HG03045 (cell line): Measurements from ENCODE around the gene ESRRB.

Experiments used
- ATAC-seq: cut with Tn5 transposase; IDR thresholded peaks from one replicate; pipeline ENCODE4 v1.9.1; 2021; ENCODE audit warnings: mild to moderate bottlenecking, moderate library complexity; ENCODE audit not compliant: unreplicated experiment

Gene ESRRB

DNA sequence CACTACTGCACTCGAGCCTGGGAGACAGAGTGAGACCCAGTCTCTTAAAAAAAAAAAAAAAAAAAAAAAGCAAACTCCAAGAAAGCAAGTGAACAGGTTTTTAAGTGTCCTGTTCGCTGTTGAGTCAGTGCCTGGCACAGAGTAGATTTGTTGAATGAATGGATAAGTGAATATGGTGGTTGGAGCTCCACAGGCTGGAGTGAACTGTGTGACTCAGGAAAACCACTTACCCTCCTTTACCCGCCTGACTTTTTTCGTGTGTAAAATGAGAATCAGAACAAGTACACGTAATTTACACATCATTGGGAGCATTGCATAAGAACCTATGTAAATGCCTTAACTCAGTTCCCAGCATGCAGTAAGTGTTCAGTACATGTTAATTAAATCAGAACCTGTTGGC is 24.0 kb upstream of the ESRRB start:
- no peak for ATAC-seq

DNA sequence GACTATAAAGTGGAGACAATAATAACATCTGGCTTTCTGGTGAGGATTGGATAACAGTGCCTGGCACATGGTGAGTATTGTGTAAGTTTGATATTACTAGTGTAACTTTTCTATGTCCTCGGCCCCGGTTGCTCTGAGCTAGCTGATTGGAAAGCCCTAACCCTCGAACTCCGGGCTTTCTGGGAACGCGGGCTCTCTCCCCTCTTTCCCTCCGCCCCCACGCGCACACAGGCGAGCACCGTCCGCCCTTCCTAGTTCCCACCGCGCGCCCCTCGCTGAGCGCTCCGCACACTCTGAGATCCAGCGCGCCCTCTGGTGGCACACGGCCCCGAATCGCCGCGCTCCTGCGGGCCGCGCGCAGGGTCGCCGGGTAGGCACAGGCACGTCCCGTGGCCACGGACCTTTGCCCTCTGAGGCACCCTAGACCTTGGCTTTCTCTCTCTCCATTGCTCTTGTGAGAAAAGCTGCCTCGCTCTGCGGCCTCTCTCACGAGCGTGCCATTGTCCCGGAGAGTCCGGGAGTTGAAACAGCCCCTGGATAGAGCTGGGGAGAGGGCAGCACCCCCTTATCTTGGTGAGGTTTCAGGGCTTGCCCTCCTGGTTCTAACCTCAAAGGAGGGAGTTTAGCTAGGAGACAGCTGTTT is 23.2 kb upstream of the ESRRB start:
- ATAC-seq, result peak; percentile 49

DNA sequence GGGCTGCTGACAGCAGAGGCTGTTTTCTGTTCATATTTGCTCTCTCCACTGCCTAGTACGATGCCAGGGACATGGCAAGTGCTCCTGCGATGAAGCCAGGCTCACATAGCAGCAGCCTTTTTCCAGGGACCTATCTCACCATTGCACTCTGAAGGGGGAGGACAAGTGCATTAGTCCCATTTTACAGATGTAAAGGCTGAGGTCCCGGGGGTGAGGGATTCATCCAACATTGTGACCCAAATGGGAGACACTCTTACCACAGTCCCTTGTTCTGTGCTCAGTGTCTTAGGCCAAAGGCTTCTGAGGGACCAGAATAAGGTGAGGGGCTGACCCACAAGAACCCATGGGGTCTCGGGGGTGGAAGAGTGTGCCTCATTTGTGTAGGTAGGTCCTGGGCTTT is 21.6 kb upstream of the ESRRB start:
- ATAC-seq, result no peak

DNA sequence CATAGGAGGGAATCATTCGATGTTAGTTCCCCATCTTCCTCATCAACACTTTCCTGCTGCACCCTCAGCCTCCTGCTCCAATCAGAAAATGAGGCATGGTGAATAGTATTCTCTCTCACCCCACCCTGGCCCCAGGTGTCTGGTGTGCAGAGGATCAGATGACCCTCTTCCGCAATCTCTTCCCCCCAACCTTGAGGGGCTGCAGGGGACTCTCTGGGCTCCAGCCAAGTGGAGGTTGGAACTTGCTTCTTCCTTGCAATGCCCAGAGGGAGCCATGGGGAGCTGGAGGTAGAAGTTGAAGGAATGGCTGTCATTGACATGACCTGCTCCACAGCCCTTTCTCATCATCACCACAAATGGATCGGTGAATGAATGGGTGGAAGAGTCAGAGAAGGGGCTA is 20.2 kb upstream of the ESRRB start:
- no peak for ATAC-seq

DNA sequence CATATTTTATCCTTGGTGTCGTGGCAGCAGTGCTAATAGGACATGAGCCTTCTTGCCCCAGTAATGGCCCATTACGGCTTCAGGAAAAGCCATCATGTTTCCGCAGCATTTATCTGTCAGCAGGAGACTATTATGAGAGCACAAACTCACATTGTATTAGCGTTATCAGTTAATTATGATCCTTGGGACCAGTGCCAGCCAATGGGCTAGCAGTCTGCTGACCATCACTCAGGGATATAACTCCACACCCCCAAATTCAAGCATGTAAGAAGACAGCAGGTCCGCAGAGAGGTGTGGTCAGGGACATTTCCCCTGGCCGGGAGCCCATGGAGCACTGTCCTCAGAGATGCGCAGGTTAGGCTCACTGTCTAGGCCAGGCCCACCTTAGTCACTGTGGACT is 4.9 kb upstream of the ESRRB start:
- no peak for ATAC-seq

DNA sequence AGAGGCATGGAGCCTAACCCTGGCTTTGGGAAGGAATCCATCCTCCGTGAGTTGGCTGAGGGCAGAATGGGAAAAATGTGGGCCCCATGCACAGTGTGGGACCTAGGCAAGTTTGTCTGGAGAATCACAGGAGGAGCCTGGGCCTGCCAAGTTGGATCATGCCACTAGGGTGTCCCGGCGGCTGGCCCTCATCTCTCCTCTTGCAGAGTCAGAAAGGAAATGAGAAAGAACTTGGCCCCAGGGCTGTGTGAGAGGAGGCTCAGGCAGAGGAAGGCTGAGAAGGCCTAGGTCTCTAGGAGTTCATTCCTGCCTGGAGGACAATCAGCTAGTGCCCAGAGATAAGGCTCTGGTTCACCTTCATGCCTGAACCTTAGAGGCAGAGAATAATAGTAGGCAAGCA is 2.5 kb upstream of the ESRRB start:
- no peak for ATAC-seq

DNA sequence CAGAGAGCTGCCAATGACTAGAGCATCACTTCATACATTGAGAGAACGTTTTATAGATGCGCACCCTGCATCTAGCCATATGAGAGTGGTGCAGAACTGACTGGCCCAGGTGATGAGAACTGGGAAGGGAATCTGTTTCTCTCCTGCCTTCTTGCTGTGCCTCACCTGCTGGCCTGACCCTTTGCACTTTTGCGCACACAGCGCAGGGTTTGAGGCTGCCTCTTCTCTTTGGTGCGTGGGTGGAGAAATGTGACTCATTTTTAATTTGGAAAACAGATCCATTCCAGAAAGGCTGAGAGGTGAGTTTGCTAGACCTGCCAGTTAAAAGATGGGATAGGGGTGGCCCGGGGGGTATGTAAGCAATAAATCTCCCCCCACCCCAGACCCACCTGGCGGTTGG is 453 bp upstream of the ESRRB start:
- no peak for ATAC-seq

DNA sequence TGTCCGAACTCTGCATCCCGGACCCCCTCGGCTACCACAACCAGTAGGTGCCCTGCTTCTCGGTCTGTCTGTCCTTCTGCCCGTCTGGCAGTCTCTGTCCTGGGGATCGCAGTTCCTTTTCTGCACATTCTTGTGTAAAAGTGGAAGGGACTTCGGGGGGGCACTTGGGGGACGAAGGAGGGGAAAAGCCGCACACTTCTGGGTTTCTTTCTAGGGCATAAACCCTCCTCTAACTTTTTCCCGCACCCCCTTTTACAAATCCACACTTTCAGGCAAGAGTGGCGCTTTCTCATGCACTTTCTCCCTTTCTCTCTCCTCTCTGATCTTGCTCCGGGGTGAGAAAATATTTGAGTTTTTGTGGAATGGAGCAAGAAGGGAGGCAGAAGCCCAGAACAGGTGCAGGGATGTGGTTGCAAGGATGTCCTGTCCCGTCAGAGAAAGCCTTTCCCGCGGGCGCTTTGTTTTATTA is 506 bp downstream of the ESRRB start:
- no peak for ATAC-seq

DNA sequence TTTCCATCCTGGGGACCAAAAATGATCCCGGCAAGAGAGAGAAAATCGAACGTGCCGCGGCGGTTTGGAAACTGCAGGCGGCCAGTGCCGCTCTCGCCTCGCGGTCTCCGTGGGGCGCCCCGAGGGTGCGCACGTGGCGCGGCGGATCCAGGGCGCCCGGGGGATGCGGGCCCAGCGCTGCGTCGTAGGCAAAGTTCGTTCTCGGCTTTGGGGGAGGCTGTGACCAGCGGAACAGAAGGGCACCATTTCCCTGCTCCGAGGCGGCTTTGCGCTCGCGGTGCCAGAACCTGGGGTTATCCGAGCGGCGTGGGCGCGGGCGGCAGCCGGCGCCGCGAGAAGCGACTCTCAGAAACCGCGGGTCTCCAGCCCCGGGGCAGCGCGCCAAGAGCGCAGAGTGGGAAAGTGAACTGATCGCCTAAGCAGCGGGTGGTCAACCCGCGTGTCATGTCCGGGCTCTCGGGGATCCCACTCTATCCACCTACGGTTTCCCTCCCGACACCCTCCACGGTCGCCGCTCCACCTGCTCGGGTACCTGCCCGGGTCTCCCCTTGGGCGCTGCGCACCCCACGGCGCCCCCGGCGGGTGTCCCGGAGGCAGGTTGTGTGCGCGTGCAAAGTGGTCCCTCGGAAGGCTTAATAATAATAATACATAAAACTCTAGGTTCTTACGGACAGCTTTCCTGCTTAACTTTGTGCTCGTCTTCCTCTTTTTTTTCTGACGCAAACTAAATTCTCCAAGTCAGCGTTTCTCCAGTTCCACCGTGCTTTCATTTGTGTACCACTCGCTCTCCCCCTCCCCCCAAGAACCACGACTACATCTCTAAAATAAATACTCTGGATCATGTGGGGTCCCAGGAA is 1.2 kb downstream of the ESRRB start:
- no peak for ATAC-seq

DNA sequence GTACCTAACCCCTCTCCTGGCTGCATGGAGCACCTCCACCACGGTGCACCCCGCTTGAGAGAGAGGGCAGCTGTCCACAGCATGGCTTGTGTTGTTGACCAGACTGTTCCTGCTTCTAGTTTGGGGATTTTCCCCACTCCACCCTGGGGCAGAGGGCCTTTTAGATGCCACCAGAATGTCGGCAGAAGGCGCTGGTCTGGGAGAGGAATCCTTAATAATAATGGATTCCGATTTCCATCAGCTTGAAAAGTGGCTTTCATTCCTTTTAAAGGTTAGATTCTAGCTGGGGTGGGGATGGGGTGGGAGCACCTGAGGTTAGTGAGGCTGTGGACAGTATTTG is 1.8 kb downstream of the ESRRB start:
- ATAC-seq, result no peak

DNA sequence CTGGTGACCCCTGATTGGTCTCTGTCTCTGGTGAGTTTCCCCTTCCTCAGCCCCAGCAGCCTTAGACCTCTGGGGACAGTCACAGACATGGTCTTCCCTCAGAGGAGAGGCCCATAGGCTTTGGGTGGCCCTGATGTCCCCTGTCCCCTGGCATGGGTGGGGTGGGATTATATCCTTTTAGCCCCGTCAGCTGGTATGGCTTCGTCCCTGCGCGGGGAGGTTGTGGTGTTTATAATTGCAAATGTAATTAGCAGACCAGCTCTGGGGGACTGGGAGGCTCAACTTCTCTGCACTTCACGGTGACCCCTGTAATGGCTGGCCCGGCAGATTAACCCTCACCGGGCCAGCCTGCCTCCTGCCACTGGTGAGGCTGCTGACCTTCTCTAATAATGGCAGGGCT is 5.1 kb downstream of the ESRRB start:
- no peak for ATAC-seq

DNA sequence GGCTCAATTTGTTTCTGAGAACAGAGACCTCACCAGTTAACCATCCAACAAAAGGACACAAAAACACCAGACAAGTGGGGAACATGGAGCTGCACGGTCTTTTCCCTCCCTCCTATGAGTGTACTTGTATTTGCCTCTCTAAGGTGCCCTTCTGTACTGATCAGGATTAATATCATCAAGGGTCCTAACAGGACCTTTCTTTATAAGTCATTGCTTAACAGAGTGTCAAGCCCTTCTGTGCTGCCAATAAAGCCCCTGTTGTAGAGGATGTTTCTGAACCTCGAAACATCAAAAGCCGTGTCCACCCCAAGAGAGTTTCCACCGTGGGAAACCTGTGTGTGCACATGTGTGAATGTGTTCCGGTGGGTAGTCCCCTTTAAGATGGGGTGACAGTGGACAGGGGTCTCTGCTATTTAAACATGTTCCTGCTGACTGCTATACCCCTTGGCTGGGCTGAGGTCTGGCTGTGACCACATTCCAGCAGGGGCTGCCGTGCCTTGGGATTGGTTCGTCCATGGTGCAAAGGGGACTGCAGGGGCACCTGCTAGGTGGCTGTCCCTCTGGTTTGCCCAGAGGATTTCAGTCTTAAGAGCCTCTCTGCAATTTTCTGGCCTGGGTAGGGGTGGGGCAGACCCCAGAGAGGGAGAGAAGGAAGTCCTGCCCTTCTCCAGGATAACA is 6.0 kb downstream of the ESRRB start:
- ATAC-seq, result no peak

DNA sequence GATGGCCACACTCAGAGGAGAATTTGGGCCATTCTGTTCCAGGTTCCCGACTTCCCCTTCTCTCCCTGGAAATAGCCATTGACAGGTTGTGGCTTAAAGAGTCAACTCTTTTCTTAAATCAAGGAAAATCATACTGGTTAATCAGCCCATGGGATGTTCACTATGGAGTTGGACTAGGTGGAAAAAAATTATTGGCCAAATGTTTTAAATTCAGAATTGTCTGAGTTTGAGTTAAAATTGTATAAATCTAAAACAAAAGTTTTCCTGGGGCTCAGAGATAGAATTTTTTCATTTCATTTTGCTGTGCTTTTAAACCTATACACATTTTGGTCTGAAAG is 6.5 kb downstream of the ESRRB start:
- ATAC-seq, result no peak

DNA sequence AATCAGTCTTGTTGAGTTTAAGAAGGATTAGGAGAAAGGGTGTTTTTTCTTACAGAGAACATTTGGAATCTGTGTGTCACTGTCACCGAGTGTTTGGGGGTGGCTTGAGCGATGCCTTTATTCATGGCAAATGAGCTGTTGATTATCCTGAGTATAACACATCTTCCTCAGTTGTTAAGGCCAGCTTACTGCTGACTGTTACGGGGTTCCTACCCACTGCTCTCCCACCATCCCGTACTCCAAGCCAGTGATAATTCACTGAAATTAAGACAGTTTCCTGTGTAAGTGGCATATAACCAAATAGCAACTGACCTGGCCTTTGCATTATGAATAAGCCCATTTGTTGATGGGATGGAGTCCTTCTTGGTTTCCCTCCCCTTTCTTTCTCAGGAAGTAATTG is 9.5 kb downstream of the ESRRB start:
- no peak for ATAC-seq

DNA sequence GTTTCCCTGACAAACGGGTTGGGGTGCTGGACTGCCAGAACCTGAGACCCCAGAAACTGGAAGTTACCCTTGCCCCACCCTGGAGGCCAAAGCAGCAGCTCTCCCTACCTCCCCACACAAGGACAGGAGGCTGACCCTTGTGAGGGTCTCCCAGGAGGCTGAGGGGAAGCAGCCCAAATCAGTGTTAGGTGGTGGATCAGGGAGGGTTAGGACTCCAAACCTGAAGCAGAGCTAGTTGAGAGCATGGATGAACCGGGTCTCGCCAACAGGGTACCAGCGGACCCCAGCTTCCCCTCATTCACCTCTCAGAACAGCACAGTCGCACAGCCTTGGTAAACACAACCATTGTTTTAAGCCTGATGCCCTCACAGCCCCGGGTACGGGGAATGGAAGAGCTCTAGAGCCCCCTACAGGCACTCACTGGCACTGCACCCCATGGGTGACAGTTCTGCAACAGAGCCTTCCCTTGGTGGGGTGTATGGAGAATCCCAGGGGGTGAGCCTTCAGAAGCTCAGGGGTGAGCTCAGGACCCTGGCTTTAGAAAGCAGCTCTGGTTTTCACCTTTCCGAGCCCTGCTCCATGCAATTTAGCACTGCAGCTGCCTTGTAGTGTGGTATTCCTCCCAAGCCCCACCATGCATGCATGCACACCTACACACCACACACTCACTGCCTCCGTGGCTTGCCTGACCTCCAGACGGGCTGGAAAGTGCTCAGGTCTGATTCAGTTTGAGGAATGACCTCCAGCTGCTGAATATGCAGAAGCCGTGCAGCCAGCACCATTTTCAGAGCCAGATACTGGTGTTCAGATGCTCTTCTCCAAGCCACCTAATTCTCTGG is 11.2 kb downstream of the ESRRB start:
- ATAC-seq, result no peak

DNA sequence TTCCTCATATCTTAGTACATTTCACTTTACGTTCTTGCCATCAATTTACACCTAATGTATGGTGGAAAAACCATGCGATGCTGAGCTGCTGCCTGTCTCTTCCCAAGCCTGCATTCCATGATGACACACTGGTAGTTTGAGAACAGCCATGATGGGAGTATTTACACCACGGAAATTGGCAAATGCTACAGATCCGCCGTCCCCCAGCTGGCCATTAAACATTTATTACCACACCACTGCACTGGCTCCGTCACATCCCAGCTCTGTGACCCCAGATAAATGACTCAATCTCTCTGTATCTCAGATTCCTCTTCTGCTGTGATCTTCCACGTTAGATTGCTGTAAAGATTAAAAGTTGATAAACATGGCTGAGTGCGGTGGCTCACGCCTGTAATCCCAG is 13.9 kb downstream of the ESRRB start:
- ATAC-seq, result no peak

DNA sequence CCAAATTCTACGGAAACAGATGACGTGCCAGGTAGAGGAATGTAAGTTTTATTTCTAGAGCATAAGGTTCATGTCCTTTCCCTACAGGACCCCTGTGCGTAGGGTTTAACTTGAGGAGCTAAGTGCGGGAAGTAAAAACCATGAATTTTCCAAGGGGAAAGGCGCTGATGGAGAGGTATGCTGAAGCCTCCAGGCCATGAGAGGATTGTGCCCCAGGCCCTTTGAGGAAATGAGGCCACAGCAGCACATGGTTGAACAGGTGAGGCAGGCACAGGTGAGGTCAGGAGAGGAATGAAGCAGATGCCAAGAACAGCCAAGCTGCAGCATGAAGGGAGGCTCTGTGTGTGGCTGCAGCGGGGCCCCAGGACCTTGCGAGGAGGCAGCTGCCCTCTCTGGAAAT is 14.7 kb downstream of the ESRRB start:
- ATAC-seq, result no peak

DNA sequence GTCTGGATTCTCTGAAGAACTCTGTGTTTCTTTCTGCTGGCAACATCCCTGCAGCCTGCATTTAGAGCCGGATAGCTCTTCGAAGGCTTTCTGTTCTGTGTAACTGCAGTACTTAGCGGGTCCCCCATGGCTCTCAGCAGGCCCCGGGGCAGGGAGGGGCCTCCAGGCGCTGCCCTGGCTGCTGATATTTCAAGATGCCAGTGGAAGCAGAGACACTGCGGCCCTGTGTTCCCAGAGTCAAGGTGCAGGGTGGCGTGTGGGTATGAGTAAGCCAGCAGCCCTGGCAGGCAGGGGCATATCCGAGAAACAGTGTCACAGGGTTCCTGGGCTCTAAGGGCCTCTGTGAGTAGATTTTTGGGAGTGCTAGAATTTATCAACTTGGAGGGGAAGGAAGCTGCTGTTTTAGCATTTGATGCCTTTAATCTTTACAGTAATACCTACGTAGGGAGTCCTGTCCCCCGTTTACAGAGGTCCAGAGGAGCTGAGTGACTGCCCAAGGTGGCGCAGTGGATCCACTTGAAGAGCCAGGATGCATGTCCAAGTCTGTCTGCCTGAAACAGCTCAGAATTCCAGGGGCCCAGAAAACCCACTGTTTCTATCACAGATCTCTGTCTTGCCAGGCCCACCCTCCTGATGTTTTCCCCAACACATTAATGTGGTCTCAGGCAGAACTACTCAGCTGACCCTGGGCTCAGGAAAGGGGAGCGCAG is 16.2 kb downstream of the ESRRB start:
- ATAC-seq, result no peak

DNA sequence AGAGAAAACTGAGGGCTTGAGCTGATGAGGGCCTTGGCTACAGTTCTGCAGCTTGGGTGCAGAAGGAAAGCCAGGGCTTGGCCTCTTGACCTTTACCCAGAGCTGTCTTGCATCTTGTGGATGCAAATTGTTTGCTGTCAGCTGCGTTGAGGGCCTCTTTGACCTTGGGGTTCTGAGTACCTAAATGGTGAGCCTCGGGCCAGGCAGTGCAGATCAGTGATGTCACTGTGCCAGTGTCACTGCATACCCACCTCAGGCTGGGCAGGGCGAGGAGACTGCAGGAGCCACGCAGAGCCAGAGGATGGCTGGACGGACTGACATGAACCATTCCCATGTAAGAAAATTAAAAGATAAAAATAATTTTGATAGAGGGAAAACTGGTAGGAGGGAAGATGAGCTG is 18.6 kb downstream of the ESRRB start:
- no peak for ATAC-seq

DNA sequence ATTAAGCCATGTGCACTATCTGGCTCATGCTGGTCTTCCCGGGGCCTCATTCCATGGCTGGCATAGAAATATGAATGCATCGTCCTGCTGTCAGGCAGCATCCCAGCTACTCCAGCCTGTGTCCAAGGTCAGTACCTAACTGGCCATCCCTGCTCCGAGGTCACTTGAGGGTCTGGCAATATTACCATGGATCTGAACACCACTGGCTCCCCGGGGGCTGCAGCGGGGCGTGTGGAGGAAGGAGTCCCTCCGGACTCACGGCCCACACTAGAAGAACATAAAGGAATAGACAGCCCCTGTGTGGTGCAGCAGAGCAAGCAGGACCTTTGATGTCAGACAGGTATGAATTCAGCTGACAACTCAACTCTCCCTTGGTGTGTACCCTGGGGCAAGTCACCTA is 19.2 kb downstream of the ESRRB start:
- no peak for ATAC-seq

DNA sequence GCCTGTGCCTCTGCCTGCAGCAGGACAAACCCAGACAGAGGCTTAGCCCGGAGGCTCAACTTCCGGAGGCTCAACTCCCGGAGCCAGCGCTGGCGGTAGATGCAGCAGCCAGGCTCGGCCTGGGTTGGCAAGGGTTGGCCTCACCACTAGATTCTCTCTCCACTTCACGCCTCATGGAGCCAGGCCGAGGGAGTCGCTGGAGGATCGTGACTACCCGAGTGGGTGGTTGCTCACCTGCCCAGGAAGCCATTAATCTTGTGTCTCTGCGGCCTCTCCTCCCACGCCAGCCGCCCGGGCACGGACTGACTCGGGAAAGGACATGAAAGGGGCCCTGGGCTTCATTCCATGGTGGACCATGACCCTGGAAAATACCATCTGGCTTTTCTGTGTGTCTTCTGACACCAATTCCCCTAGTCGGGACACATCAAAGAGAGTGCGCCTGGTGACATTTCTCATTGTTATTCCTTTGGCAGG is 20.8 kb downstream of the ESRRB start:
- ATAC-seq, result no peak
